HG03354 (cell line): Measurements from ENCODE around the gene PAEP.

ENCODE experiments used
- ATAC-seq: cut with Tn5 transposase; IDR thresholded peaks from one replicate; pipeline ENCODE4 v1.9.1; 2021; ENCODE audit warnings: mild to moderate bottlenecking; ENCODE audit not compliant: unreplicated experiment, poor library complexity, severe bottlenecking

Gene PAEP

DNA sequence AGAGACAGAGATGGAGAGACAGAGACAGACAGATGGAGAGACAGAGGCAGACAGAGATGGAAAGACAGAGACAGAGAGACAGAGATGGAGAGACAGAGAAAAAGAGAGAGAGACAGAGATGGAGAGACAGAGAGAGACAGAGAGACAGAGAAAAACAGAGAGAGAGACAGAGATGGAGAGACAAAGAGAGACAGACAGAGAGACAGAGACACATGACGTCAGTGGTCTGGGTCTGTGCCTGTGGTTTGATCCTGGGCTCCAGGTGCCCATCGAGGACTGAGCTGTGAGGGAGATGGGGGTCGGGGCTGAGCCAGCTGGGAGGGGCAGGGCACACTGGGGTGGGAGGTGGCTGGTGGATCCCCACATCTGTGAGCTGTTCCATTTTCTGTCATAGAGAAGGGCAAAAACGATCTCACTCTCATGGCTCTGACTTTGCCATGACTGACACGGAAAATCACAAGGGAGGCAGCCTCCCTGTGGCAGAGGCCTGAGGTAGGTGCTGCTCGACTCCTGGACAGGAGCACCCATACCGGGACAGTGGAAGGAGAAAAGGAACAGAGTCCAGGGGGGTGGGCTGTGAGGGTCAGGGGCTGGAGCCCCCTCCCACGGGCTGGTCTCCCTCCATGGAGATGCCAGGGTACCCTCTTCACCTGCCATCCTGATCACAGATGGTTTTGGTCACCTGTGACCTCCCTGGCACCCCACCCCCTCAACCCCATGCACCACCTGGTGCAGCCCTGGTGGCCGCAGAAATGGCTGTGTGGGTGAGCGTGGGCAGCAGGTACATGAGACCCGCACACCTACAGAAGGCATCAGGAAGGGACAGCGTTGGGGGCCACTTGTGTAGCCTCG lies 49.0 kb downstream of the PAEP start:
- no peak for ATAC-seq

DNA sequence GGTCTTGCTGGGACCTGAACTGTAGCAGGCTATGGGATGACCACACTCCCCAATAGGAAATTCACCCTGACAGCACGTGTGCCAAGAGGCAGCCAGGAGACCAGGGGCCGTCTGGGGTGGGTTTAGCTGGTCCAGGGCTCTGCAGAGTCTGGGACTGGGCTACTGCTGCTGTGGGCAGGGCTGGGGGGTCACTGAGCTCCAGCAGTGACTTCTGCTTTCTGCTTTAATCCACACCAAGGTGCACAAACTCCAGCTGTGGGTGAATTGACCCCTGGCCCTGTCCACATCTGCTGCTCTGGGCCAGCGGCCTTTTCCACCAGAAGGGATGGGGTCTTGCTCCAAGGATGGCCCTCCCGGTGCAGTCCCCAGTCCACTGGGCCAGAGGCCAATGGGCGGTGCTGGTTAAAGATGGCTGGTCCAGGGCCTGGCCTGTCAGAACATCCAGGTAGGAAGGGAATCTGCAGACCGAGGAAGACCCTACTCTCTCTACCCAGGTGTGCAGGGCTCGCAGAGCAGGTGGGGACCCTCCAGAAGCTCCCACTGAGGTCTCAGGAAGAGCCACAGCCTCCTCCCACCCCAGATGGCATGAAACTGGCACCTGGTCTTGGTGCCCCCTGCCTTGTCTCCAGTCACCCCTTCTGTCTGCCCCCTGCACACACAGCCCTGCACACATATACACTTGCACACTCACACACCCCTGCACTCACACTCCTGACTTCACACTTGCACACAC lies 49.8 kb downstream of the PAEP start:
- no peak for ATAC-seq

DNA sequence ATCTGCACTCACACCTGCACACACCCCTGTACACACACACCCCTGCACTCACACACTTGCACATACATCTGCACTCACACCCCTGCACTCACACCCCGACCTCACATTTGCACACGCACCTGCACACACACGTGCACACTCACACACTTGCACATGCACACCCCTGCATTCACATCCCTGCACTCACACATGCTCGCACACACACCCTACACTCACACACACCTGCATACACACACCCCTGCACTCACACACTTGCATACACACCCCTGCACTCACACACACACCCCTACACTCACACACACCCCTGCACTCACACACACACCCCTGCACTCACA lies 50.3 kb downstream of the PAEP start:
- ATAC-seq: no peak

- no peak for ATAC-seq
Observed at GRCh38 chr9:135612437-135612836, 50.9 kb downstream of the PAEP start.

DNA sequence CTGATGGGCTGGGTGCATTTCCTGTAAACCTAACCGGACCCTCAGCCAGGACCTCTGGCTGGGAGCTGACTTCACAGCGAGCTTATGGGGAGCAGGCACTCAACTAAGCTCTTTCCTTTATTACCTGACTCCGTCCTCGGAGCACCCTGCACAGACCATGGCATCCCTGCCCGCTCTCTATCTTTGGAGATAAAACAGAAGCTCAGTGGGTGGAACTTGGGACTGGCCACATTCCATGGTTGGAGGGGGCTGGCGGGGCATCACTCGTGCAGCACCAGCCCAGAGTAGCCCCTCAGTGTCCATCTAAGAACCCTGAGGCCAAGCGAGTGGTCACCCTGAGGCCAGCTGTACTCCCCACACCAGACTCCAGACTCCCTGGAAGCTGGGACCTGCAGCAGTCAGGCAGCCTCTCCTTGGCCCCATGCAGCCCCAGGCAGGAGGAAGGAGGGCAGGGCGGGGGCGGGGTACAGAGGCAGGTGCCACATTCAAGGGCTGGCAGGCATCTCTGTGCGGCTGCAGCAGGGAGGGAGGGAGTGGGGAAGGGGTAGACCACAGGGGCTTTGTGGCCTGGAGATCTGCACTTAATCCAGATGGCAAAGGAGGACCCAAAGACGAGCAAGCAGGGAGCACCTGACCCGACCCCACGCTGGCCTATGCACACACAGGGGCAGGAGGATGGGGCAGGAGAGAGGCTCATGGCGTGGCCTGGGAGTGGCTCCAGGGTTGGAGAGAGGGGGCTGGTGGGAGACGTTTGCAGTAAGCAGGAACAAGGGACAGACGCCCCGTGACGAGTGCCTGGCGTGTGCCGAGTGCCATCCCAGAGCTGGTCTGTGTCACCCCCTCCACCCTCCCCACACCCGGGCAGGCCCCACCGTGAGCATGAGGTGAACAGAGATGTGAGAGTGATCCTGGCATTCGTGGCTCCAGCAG lies 51.7 kb downstream of the PAEP start:
- no peak for ATAC-seq

DNA sequence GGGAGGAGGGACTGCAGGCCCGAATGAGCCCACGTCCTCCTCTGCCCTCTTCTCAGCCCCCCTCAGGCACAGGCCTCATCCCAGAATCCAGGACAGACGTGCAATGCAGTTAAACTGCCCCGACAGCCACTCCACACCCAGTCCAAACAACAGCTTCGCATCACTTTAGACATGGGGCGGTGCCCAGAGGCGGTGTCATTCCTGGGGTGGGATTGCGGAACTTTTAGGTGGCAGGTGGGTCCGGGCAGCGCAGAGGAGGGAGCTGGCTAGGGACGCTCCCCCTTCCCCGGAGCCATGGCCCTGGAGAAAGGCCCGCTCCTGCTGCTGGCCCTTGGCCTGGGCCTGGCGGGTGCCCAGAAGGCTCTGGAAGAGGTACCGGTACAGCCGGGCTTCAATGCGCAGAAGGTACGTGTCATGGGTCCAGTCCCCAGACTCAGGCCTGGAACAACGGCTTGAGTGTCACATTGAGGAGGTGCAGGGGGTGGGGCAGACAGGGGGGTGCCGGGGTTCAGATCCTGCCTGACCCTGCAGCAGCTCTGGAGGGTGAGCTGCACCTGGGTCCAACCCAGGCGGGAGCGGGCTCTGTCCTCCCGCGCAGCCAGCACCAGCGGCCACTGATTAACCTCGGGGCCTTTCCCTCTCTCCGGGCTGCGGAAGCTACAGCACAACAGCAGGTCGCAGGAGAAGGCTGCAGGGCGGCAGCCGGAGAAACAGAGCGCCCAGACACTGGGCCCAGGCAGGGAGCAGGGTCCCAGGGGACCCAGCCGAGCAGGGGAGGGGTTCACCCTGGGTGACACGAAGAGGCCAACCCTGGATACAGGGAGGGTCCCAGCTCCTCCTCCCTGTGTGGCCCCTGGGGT lies 52.6 kb downstream of the PAEP start:
- ATAC-seq: no peak

DNA sequence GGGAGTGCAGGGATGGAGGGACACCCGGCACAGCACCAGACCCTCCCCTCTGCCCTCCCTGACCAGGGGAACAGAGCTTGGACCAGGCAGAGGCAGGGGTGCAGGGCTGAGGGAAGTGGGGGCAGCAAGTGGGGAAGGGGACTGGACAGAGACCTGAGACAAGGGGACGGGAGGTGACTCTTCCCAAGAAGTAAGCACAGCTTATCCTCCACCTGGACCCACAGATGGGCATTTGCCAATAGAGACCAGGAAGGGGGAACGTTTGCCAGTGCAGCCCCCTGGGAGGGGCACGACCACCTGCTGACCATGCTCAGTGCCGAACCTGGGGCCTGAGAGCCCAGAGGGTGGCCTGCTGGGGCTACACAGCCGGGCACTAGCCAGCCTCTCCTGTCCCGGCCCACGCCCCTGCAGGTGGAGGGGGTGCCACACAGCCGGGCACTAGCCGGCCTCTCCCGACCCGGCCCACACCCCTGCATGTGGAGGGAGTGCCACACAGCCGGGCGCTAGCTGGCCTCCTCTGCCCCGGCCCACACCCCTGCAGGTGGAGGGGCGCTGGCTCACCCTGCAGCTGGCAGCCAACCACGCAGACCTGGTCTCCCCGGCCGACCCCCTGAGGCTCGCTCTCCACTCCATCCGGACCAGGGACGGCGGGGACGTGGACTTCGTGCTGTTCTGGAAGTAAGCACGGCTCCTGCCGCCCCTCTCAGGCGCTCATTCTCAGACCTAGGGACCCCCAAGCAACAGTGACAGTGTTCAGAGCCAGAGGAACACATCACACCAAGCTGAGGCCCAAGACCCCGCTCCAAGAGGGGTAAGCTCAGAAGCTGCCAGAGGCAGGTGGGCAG lies 53.5 kb downstream of the PAEP start:
- no peak for ATAC-seq

- ATAC-seq: no peak
Observed at GRCh38 chr9:135615666-135616618, 54.4 kb downstream of the PAEP start.
